GM19468 (cell line): ENCODE measurements around the gene FCRLA.
A peak's percentile ranks its signal among the peaks of the same experiment; 100 is the strongest.

Experiments used
- ATAC-seq: cut with Tn5 transposase; IDR thresholded peaks from one replicate; pipeline ENCODE4 v1.9.1; 2021; ENCODE audit warnings: mild to moderate bottlenecking, moderate library complexity, moderate number of reproducible peaks; ENCODE audit not compliant: unreplicated experiment; ENCODE audit errors: extremely low read depth

FCRLA gene

DNA sequence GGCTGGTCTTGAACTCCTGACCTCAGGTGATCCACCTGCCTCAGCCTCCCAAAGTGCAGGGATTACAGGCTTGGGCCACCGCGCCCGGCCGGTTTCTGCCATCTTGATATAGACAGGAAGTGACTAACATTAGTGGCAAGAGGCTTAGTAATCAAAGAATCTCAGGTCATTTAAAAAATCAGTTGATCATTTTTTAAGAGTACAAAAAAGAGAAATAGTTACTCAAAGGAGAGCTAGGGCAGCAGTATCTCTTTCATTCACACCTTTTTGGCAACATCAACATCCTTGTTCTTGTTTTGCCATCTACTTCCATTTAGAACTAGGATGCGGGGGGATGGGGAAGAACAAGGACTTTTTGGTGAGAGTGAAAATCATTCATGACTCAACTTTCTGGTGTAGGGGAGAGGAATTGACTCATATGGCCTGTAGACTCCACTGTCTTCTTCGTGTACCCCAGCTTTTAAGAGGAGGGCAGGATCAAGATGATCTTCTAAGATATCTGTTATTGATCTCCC lies 23.1 kb downstream of the FCRLA start:
- ATAC-seq, result no peak

- ATAC-seq, result no peak
Observed at GRCh38 chr1:161731241-161731640, 24.2 kb downstream of the FCRLA start.

- ATAC-seq, result no peak
Observed at GRCh38 chr1:161731981-161732718, 25.1 kb downstream of the FCRLA start.

DNA sequence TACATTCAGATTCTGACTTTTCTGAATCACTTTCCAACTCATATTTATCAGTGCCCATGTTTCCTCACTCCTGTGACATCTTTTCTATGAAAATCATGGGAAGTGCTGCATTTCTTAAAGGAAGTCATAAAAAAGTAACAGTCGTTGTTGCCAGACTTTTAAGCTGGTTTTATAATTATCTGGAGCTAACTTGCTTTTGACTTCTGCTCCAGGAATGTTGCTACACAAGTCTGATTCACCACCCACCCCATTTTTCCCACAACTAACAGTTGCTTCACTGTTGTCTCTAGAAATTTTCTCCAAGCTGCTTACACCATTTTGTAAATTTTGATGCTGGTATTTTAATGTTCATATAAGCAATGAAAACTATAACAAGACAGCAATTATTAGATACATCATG lies 26.5 kb downstream of the FCRLA start:
- no peak for ATAC-seq

- ATAC-seq, result no peak
Observed at GRCh38 chr1:161735837-161736236, 28.8 kb downstream of the FCRLA start.

- no peak for ATAC-seq
Observed at GRCh38 chr1:161736335-161736969, 29.4 kb downstream of the FCRLA start.

DNA sequence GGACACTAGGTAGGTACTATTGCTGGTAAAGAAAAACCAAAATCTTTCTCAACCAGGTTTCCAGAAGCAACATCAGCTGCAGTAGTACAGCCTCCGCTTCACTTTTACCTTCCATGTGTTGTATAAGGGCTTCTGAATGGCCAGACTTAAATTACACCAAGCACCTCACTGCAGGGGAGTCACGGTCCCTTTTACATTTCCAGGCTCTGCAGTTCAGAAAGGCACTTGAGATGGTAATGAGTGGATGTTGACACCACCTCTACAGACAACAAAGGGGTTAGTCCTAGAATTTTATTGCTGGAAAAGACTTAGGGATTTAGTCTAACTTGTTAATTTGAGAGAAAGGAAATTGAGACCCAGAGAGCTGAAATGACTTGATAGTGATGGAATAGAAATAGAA lies 30.6 kb downstream of the FCRLA start:
- no peak for ATAC-seq

- peak; percentile 33 for ATAC-seq
Observed at GRCh38 chr1:161738627-161739287, 31.7 kb downstream of the FCRLA start.

- ATAC-seq, result no peak
Observed at GRCh38 chr1:161739865-161740566, 33.0 kb downstream of the FCRLA start.

DNA sequence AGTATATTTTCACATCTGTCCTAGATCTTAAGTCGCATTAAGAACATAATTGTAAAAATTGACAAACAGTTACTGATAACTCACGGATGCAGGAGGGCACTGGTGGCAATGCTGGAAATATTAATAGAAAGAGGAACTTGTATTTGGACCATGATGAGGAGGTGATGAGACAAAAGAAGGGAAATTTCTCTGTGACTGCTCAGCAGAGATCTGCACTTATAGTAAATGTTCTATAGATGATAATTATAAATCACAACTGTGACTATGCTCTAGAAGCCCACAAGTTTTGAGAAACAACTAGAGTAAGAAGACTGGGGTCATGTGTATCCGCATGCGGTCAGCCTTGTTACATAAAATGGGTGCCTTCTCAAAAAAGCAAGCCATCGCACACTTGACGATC lies 33.9 kb downstream of the FCRLA start:
- no peak for ATAC-seq

DNA sequence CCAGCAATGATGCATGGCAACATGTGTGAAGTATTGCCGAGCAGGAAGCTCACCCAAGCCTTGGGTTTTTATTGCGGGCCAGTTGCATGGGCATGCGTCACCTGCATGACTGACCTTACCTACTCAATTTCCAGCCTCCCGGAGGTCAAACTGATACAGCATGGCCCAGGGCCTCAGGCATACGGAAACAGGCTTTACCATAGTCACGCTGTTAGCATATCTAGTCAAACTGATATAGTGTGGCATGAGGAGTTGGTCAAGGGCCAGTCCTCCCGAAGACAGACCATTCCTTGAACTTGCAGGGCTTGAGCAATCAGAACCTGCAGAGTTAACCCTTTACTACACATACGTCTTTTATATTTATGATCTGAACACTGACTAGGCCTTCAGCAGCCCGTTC lies 36.2 kb downstream of the FCRLA start:
- no peak for ATAC-seq

- ATAC-seq, result no peak
Observed at GRCh38 chr1:161747801-161748200, 40.8 kb downstream of the FCRLA start.

DNA sequence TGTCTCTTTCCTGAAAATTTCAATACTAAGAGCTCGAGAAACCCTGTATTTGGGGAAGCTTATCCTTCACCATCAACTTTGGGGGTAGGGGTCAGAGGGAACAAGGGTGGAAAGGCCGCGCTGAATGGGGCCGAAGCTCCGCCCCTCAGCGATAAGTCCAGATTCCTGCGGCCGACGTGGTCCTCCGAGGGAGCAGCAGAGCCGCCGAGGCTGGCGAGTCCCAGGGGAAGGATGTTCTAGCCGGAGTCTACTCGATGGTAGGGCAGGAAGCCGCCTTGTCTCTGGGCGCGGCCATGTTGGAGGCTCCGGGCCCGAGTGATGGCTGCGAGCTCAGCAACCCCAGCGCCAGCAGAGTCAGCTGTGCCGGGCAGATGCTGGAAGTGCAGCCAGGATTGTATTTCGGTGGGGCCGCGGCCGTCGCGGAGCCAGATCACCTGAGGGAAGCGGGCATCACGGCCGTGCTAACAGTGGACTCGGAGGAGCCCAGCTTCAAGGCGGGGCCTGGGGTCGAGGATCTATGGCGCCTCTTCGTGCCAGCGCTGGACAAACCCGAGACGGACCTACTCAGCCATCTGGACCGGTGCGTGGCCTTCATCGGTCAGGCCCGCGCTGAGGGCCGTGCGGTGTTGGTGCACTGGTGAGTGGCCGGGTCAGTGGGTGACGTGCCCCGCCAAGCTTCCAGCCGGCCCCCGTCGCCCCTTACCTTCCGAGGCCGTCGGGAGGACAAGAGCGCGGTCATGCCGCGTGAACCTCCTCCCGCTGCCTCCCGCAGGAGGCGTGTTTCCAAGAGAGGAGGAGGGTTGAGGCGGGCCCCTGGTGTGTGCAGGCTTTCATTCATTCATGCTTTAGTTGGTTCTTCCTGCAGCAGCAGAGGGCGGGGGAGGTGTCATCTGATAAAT lies 42.7 kb downstream of the FCRLA start, which contains the start of gene DUSP12:
Gene DUSP12 (plus strand): TSS at position 278 of the 899 bp plus-strand sequence. CDS start 16 bp downstream, at position 294.
- peak; percentile 93 for ATAC-seq

GRCh38 chr1:161763522-161764098 lies 56.6 kb downstream of the FCRLA start:
- ATAC-seq, result no peak
